ENCODE results near the gene ZNF2. TPM values are rescaled to one million over a fixed set of nuclear protein-coding genes. Genes with fewer than 3 reads are reported as not detected.

The ZNF2 gene
- total and polyA plus RNA-seq, 2 of the 13 experiments (the other 11 are each of a cell fraction or from before 2014, with no cell fraction given), result 4.3 to 6.1 TPM

DNA sequence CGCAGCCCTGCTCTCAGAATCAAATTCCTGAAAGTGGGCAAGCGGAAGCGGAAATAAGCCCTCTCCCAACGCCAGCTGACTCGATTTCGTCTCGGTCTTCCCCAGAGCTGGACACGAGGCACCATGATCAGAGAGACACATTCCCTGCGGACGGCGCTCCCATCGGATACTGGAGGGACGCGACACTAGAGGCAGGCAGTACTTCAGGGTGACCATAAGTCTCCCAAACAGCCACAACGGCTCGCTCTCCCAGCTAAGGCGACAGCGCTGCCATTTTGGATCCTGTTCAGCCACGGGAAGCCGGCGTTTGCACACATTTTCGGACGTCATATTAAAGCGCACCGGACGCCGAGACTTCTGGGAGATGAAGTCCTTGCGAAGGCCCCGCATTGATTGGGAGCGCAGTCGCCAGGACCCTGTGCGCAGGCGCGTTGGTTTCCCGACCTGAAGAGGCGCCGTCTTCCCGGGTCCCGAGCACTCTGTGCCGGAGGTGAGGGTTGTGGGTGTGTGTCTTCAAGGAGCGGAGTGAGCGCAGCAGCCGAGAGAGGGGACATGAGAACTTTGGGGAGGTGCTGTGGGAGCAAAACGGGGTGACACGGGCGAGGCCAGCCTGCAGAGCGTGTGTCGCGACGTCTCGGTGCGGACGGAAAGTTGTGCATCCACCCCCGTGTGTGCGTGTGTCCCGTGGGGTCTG lies at the start of gene ZNF2 (continued):
- TF ChIP-seq, protein P1, sequence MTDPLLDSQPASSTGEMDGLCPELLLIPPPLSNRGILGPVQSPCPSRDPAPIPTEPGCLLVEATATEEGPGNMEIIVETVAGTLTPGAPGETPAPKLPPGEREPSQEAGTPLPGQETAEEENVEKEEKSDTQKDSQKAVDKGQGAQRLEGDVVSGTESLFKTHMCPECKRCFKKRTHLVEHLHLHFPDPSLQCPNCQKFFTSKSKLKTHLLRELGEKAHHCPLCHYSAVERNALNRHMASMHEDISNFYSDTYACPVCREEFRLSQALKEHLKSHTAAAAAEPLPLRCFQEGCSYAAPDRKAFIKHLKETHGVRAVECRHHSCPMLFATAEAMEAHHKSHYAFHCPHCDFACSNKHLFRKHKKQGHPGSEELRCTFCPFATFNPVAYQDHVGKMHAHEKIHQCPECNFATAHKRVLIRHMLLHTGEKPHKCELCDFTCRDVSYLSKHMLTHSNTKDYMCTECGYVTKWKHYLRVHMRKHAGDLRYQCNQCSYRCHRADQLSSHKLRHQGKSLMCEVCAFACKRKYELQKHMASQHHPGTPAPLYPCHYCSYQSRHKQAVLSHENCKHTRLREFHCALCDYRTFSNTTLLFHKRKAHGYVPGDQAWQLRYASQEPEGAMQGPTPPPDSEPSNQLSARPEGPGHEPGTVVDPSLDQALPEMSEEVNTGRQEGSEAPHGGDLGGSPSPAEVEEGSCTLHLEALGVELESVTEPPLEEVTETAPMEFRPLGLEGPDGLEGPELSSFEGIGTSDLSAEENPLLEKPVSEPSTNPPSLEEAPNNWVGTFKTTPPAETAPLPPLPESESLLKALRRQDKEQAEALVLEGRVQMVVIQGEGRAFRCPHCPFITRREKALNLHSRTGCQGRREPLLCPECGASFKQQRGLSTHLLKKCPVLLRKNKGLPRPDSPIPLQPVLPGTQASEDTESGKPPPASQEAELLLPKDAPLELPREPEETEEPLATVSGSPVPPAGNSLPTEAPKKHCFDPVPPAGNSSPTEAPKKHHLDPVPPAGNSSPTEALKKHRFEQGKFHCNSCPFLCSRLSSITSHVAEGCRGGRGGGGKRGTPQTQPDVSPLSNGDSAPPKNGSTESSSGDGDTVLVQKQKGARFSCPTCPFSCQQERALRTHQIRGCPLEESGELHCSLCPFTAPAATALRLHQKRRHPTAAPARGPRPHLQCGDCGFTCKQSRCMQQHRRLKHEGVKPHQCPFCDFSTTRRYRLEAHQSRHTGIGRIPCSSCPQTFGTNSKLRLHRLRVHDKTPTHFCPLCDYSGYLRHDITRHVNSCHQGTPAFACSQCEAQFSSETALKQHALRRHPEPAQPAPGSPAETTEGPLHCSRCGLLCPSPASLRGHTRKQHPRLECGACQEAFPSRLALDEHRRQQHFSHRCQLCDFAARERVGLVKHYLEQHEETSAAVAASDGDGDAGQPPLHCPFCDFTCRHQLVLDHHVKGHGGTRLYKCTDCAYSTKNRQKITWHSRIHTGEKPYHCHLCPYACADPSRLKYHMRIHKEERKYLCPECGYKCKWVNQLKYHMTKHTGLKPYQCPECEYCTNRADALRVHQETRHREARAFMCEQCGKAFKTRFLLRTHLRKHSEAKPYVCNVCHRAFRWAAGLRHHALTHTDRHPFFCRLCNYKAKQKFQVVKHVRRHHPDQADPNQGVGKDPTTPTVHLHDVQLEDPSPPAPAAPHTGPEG (CRISPR knock-in tag; IDR thresholded peaks at IDR 0.05), result no peak
- TF ChIP-seq CEBPZ (IDR thresholded peaks at IDR 0.05; ENCODE audit: low read length) (no peak), ZNF570 (CRISPR knock-in tag; IDR thresholded peaks at IDR 0.05; ENCODE audit: borderline replicate concordance) (no peak), ZNF879 (CRISPR knock-in tag; IDR thresholded peaks at IDR 0.05) (no peak; the same call in 1 of the 2 replicates), ZNF614 (CRISPR knock-in tag; IDR thresholded peaks at IDR 0.05; ENCODE audit: borderline replicate concordance) (peak; percentile 82), ADNP (CRISPR knock-in tag; IDR thresholded peaks at IDR 0.05) (no peak), REXO4 (CRISPR knock-in tag; IDR thresholded peaks at IDR 0.05; ENCODE audit: borderline replicate concordance) (no peak), BATF2 (CRISPR knock-in tag; IDR thresholded peaks at IDR 0.05) (no peak), NFKBIZ (CRISPR knock-in tag; IDR thresholded peaks at IDR 0.05) (peak; percentile 39; the same call in 1 of the 2 replicates), TSC22D2 (CRISPR knock-in tag; IDR thresholded peaks at IDR 0.05; ENCODE audit: borderline replicate concordance) (peak; percentile 89)
- TF ChIP-seq, protein P2, sequence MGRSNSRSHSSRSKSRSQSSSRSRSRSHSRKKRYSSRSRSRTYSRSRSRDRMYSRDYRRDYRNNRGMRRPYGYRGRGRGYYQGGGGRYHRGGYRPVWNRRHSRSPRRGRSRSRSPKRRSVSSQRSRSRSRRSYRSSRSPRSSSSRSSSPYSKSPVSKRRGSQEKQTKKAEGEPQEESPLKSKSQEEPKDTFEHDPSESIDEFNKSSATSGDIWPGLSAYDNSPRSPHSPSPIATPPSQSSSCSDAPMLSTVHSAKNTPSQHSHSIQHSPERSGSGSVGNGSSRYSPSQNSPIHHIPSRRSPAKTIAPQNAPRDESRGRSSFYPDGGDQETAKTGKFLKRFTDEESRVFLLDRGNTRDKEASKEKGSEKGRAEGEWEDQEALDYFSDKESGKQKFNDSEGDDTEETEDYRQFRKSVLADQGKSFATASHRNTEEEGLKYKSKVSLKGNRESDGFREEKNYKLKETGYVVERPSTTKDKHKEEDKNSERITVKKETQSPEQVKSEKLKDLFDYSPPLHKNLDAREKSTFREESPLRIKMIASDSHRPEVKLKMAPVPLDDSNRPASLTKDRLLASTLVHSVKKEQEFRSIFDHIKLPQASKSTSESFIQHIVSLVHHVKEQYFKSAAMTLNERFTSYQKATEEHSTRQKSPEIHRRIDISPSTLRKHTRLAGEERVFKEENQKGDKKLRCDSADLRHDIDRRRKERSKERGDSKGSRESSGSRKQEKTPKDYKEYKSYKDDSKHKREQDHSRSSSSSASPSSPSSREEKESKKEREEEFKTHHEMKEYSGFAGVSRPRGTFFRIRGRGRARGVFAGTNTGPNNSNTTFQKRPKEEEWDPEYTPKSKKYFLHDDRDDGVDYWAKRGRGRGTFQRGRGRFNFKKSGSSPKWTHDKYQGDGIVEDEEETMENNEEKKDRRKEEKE (IDR thresholded peaks at IDR 0.05), result no peak
- TF ChIP-seq, protein P3, sequence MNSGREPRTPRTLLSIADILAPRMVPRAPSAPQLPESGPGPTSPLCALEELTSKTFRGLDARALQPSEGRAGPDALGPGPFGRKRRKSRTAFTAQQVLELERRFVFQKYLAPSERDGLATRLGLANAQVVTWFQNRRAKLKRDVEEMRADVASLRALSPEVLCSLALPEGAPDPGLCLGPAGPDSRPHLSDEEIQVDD (CRISPR knock-in tag; IDR thresholded peaks at IDR 0.05; ENCODE audit: borderline replicate concordance), result peak; percentile 82; the same call in 1 of the 2 replicates
- TF ChIP-seq, protein P4, sequence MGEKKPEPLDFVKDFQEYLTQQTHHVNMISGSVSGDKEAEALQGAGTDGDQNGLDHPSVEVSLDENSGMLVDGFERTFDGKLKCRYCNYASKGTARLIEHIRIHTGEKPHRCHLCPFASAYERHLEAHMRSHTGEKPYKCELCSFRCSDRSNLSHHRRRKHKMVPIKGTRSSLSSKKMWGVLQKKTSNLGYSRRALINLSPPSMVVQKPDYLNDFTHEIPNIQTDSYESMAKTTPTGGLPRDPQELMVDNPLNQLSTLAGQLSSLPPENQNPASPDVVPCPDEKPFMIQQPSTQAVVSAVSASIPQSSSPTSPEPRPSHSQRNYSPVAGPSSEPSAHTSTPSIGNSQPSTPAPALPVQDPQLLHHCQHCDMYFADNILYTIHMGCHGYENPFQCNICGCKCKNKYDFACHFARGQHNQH (CRISPR knock-in tag; IDR thresholded peaks at IDR 0.05), result peak; percentile 91

All from HepG2 (cell line).